Stimulated activated CD4-positive, alpha-beta T cell treated with anti-CD3 and anti-CD28 coated beads, Interleukin-2, amount 100 ng/mL, for 24 hours (primary cell): Measurements from ENCODE around the gene NLRP9.
A peak's percentile ranks its signal among the peaks of the same experiment; 100 is the strongest.

ENCODE experiments used
- DNase-seq, 2 donors: peaks; one replicate each; pipeline ENCODE4 v3.0.0-alpha.2; 2020

Gene NLRP9

DNA sequence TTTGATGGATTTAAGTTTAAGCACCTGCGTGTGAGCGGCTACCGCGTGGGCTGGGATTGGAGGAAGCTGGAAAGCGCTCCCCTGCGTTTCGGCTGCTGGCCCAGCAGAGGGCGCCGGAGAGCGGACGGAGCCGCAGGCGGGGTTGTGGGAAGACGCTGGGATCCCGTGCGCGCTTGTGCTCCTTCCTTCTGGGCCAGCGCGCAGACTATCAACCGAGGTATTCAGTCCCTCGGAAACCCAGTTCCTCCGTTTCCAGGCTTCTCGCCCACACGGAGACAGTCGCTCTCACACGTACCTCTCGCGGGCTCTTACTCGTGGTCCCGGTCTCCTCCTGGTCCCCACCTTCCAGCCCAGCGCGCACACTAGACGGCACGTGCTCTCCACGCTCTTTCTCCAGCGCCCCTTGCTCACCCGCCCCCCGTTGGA is 34.4 kb downstream of the NLRP9 start:
- DNase-seq, result peak; percentile 55 to 71

GRCh38 chr19:55702131-55702627 is 36.0 kb downstream of the NLRP9 start:
- no peak for DNase-seq

DNA sequence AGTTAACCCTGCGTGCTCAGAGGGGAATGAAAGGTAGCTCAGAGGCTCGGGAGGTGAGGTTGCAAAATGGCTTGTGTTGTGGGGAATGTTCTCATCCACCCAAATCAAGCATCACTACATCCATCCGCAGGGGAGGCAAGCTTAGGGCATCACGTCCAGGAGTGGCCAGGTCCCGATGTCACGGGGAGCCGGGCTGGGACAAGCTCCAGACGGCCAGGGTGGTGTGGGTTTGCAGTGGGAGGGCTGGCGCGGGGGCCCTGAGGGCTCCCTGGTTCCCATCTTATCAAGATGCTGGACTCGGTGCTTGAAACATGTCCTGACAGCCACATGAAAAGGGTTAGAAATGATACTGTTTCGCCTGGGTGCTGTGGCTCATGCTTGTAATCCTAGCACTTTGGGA is 37.4 kb downstream of the NLRP9 start:
- no peak for DNase-seq

GRCh38 chr19:55699221-55699620 is 39.0 kb downstream of the NLRP9 start:
- no peak for DNase-seq

DNA sequence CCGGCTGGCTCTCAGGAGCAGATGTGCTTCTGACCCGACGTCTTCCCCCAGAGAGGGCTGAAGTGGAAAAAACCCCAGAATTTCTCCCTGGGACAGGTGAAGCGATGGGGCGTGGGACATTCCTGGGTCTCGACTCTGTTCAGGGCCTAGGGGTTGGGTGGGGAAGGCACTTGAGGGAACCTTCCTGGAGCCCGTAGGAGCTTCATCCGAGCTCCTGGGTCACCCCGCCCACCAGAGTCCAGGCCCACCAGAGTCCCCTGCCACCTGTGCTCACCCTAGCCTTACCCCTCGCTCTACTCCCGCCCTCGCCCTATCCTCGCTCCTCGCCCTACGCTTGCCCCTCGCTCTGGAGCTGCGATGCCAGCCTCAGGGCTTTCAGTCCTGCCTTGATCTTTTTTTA is 39.9 kb downstream of the NLRP9 start:
- no peak for DNase-seq

DNA sequence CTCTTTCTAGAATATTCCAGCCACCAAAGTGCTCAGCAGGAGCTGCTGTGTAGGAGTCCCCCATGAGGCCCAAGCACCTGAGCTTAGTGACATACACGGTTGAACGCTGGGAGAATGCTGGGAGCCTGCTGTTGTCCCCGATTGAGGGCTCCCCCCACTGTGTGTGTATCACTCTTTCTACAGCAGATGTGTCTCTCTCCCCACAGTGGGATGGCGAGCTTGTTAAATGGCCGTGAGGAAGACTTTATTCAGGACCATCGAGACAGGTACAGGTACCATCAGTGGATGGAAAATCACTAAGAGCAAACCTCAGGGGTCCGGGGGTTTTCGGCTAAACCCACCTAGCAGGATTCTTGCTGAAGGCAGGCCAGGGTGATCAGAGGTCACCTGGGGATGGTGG is 40.5 kb downstream of the NLRP9 start:
- DNase-seq, result no peak

DNA sequence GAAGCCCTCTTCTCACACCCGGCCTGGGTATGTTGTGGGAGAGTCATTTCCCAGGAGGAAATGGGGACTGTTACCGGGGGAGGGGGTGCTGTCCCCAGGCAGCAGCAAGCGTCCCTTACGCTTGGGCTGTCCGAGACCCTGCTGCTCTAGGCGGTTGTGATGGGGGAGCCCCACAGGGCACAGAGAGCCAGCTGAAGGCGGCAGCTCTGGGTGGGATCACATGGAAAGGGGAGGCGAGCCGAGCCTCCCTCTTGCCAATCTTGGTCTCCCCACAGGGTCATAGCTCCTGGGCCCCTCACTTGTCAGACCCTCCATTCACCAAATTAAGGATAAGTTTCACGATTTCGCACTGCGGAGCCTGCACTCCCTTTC is 41.1 kb downstream of the NLRP9 start:
- no peak for DNase-seq

- no peak for DNase-seq
These were observed 41.7 kb downstream of the NLRP9 start for GRCh38 chr19:55696301-55697068.

DNA sequence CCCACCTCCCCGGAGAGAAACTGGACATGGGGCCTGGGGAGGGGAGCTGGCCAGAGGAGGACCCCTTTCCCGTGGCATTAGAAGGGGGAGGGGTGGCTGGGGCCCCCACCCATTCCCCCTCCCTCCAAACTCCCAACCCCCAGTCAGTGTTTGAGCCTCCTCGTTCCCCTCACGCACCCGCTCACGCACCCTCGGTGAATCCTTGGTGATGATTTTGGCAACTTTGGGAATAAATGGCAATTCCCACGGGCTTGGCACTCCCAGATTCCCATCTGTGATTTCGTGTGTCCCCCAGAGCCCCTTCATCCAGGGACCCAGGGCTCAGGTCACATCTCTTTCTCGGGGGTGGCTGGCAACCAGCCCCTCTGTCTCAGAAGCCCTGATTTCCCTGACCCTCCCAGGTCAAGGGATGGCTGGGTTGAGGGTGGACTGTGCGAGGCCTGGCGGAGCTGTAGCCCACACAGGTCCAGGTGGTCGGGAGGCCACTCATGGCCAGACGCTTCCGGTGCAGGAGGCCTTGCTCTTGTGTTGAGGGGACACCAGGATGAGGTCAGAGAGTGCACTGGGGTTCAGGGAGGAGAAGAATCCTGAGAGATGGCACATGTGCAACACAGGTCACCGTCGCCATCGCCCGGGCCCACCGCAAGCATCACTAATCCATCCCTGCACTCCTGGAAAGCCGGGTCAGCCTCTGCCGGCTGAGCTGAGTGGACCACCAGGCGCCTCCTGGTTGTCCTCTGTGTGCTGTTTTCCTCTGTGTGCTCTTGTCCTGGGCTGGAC is 42.5 kb downstream of the NLRP9 start:
- DNase-seq, result no peak

DNA sequence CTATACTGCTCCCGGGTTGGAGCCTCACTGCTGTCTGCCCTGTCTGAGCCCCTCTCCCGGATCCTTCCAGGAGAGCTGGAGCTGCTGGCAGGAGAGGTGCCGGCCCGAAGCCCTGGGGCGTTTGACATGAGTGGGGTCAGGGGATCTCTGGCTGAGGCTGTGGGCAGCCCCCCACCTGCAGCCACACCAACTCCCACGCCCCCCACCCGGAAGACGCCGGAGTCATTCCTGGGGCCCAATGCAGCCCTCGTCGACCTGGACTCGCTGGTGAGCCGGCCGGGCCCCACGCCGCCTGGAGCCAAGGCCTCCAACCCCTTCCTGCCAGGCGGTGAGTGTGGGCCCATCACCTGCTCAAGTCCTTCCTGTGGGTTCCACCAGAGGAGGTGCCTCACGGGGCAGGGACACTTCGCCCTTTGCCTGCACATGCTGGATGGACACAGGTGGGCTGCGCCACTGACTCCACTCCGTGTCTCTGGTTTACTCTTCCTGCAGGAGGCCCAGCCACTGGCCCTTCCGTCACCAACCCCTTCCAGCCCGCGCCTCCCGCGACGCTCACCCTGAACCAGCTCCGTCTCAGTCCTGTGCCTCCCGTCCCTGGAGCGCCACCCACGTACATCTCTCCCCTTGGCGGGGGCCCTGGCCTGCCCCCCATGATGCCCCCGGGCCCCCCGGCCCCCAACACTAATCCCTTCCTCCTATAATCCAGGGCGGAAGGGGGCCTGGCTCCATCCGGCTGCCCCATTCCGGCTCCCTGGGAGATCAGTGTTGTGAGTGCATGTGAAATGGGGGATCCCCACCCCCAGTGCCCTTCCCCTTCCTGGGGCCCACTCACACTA is 43.3 kb downstream of the NLRP9 start:
- no peak for DNase-seq

DNA sequence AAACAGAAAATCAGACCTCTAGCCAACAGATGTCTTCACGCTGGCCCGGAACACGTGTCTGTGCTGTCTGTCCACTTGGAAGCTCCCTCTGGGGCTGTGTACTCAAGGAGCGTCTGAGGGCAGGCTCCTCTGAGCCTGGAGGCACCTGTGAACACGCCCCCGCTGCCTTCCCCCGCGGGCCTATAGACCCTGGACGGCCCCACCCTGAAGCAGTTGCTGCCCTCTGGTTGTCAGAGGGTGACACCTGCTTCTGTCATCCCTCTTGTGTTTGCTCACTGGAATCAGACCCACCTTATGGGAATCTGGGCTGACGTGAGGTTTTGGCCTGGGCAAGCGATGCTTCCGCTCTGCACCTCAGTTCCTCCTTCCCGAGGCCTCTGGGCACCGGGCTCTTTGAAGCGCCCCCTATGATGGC is 44.0 kb downstream of the NLRP9 start:
- no peak for DNase-seq

- no peak for DNase-seq
These were observed 44.7 kb downstream of the NLRP9 start for GRCh38 chr19:55693336-55693974.

DNA sequence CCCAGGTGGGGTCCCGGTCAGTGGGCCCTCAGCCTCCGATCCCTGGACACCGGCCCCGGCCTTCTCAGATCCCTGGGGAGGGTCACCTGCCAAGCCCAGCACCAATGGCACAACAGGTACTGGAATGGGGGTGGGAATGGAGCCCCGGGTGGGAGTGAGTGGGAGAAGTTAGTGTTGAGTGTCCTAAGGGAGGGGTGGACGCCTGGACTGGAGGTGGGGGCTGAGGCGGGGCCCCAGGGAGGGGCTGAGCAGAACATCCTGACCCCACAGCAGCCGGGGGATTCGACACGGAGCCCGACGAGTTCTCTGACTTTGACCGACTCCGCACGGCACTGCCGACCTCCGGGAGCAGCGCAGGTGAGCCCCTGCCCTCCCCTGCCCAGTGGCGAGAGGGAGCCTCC is 45.5 kb downstream of the NLRP9 start:
- no peak for DNase-seq

- no peak for DNase-seq
These were observed 46.4 kb downstream of the NLRP9 start for GRCh38 chr19:55691561-55692481.

- DNase-seq, result no peak
These were observed 47.2 kb downstream of the NLRP9 start for GRCh38 chr19:55690769-55691545.

DNA sequence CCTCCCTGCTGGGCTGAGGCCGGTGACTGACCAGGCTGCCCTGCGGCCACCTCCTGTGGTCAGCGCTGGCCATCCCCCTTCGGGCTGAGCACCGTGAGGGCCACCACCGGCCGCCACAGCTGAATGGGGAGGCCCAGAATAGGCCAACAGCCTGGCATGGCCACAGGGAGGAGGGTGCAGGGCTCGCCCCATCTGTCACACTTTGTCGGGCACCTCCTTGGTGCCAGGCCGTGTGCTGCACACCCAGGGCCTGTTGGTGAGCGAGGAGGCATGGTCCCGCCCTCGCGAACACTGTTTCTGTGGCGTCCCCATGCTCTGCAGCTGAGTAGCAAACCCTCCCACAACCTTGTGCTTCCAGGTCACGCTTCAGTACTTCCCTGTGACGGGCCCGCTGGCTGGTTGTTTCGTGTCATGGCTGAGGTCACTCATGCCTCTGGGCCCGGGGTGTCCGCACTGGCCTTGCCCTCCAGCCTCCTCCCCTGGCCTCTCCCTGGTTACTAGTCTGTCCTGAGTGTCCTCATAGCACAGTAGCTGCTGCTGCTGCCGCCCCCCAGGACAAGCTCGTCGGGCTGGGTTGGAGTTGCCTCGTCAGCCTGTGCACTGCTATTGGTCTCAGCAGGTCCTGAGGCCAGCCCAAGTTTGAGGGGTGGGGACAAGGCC is 48.0 kb downstream of the NLRP9 start:
- no peak for DNase-seq

GRCh38 chr19:55689411-55690108 is 48.6 kb downstream of the NLRP9 start:
- DNase-seq, result no peak

DNA sequence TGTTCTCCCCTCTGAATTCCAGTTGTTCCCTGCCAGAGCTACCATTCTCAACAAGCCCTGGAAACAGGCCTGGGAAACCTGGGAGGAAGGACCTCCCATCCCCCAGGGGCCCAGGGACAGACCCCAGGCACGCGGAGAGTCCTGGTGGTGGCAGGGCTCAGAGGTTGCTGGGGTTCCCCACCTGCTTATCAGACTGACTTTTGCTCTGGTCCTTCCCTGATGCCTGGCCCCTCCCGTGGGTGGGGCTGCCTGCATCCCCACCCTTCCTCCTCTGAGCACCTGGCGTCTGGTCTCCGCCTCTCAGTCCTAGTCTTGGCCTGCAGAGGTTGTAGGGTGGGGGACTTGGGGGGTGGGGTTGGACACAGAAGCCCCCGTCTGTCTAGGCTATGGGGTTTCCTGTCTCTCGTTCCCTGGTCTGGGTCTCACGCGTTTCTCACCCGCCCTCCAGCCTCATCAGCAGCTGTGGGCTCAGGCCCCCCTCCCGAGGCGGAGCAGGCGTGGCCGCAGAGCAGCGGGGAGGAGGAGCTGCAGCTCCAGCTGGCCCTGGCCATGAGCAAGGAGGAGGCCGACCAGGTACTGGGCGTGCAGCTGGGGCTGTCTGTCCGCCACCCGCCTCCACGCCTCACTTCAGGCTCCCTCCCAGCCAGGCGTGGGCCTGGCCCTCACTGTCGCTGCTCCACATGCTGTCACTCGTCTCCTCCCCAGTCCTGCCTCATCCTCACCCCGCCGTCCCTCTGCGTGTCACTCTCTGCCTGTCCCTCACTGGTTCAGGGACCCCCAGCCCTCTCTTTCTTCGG is 49.6 kb downstream of the NLRP9 start:
- no peak for DNase-seq
